Measurements from ENCODE around the gene PLCL2.
A peak's percentile ranks its signal among the peaks of the same experiment; 100 is the strongest.

The PLCL2 gene

DNA sequence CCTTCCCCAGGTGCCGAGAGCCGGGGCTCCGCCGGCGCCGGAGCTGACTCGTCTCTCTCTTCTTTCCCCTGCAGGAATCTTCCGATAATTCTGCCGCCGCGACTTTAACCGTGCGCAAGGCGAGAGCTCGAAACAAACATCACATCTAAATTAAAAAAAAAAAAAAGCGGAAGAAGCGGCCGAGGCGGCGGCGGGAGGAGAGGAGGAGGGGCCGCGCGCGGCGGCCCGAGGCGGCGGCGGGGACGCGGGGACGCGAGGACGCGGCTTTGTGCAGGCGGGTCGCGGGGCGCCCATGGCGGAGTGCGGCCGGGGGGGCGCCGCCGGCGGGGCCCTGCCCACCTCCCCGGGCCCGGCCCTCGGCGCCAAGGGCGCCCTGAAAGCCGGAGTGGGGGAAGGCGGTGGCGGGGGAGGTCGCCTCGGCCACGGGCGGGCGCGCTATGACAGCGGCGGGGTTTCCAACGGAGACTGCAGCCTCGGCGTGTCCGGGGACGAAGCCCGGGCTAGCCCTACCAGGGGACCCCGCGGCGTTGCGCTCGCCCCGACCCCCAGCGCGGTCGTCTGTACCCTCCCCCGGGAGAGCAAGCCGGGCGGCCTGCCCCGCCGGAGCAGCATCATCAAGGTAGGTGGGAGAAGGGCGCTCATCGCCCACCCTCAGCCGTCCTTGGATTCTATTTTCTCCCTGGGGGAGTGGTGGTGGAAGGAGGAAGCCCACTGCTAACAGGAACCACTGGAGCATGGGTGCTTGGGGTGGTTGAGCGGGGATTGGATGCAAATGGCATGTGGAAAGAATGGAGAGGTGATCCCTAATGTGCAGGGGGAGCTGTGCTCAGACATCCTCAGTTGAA, at the start of gene PLCL2:
Gene PLCL2, plus strand, starts transcription at position 208 of the 845 bp plus-strand sequence. Its CDS starts 85 bp downstream, at position 293.
- peak; percentile 70 for DNase-seq

DNA sequence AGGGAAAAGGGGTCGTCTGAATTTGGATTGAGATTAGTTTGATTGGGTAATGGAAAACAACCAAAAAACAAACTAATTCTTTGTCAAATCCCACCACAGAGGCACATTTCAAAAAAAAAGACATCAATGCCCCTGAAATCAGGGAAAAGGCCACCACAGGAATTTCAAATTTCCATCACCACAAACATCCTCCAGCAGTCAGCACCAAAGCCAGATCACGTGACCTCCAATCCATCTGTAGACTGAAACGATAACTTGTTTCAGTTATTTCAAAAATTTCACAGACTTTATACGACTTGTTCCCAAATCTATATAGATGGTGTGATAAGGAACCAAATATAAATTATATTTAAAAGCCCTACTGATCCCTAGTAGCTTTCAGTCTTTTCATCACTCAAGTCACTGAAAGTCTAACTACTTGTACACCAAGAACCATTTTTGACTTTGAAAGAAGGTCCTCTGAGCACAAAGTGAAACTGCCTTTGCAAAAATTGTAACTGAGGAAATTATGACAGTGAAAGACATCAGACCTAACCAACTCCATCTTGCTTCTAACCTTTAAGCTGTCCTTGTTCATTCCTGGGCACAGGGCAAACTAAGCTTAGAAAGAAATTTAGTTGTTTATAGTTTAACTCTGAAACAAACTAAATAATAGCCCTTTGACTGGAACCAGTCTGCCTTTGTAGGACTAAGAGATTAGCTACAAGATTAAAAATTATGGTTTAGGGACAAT, 48.1 kb upstream of the PLCL2 start:
- DNase-seq: no peak

DNA sequence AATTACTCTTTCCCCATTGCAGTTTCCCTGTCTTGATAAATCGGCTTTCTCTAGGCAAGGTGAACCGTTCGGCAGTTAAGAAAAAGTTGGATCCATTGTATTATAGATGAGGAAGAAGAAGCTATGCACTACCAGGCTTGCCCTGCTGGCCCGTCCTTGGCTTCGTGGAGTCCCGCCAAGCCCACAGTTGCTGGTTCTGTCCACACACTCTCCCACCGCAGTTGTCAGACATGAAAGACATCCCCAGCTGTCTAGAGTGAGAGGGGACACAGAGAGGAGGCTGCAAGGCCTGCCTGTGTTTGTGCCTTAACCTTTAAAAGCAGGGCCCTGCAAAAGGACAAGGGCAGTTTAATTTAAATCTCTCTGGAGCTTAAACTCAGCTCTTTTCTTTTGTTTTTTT, 47.2 kb upstream of the PLCL2 start:
- no peak for DNase-seq

DNA sequence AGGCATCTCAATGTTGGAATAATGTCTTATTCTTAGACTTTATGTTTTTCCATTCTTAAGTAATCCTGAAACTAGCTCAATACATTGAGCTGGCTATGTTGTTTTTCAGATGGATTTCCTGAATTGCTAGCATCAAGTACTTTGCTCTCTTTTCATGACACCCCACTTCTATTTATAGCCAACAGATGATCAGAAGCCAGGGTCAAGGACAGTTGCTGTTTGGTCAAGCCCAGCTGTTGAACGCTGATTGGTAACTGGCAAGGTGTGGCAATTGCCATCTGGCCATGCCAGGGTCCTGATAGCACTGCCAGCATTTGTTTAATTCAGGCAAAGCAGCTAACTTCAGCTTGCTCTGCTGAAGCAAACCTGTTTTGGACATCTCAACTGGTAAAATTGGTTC, 46.2 kb upstream of the PLCL2 start:
- DNase-seq: no peak

DNA sequence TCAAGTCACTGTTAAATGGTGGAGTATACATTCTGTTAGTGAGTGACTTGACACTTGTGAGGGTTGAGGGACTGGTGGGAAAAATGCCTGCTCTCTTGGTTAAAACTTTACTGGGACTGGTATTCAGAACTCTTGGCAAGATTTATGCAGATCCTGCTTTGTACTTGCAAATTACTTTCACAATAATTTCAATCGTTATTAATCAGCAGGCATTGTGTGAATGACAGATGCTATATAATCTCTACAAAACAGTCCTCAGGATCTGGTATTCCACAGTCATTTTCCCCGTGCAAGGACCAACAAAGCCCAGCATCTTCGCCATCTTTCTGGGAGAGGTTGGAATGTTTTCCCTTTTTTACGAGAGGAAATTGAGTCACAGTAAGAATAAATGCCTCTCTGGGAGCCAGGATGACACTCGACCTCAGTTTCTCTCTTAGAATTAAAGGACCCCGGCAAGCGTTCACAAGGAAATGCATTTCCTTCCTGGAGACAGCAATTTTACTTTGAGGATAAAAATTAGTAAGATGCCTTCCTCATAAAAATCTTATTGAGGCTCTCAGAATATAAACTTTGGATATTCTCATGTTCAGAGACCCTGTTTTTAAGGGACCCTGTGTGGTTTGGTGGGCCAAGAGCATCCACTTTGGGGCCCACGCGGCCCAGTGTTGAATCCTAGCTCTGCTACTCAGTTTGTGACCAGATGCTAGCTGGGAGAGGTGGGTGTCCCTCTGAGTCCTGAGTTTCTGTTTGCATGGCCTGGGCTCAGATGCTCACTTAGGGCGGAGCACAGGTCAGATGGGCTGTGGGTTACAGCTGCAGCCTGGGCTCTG, 45.3 kb upstream of the PLCL2 start:
- no peak for DNase-seq

DNA sequence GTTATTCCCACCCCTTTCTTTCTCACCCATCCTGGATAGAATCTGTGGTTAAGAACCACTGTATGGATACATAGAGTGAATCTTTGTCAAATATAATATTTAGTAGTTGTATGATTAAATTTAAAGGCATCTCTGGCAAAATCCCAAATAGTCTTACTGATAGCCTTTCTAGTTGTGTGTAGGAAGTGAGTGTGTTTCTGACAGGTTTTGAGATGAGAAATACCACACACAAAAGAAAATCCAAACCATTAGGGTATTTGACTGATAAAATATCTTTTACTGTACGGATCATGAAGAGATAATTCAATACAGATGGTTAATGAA, 44.7 kb upstream of the PLCL2 start:
- DNase-seq: no peak

DNA sequence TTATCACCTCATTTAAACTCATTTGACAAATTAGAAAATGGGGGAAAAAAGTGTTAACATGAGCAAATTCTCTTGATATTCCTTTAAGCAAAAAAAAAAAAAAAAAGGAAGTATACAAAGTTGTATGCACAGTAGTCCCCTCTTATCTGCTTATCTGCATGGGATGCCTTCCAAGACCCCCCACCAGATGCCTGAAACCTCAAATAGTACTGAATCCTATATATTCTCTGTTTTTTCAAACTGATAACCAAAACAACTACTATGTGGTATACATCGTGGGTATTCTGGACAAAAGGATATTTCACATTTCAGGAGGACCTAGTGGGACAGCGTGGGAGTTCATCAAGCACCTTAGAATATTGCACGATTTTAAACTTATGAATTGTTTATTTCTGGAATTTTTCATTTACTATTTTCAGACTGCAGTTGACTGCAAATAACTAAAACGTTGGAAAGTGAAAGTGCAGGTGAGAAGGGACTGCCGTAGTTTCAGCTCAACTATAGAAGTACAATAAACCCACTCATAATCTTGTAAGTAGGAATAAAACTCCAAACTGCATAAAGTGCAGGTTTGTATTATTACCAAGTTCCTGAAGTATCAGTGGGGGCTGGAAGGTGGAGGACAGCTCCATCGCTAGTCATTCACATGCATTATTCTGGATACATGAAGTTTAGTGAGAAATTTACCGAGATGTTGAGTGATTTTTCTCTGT, 43.6 kb upstream of the PLCL2 start:
- DNase-seq: no peak

DNA sequence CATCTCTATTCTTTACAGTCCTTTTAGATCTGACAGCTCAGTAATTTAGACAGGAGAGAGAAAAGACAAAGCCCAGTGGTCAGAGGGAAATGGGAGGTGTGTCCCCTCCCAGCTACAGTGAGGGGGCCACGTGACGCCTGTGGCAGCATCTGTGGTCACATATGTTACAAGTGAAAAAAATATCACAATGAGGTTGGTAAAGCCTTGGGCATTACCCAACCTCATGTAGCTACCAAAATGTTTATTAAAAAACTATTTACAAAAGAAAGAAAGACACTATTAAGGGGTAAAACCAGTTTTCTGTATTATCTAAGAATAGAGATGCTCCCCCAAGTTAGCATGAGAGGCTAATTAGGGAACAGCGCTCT, 42.9 kb upstream of the PLCL2 start:
- DNase-seq: peak; percentile 23

DNA sequence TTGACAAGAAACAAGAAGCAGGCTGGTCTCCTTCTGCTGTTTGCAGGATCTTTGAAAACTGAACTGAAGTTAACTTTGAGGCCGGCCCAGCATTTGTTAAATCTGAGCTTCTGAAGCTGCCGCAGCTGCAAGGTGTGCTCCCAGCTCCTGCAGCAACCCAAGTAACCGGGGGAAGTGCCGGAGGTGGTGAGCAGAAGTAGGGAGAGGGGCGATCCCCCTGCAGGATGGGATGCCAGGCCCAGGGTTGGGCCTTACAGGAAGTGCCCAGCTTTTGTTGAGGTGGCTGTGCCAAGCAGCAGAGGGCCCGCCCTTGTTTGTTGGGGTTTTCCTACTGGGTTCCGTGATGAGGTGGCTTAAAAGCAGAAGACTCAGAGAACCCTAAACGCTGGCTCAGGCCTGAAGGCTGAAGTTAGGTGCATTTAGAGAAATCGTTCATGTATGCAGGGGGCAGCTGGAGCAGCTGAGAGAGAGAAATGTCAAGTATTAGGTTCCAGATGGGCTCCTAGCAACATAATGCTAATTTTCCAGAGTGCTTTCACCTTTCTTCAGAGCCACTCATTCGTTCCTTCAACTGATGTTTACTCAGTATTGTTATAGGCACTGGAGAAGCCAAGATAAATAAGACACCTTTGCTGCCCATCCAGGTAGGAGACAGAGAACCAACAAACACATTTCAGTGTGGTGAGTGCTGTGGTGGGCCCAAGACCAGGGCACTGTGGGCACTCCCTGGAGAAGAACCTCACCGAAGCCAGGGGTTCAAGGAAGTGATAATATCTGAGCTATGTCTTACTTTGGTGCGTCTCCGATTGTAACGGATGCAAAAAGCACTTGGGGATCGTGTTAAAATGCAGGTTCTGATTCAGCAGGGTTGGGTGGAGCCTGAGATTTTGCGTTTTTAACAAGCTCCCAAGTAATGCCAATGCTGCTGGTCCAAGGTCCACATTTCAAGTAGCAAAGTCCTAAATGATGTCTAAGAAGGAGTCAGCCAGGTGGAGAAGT, 42.2 kb upstream of the PLCL2 start:
- peak; percentile 75 for DNase-seq

DNA sequence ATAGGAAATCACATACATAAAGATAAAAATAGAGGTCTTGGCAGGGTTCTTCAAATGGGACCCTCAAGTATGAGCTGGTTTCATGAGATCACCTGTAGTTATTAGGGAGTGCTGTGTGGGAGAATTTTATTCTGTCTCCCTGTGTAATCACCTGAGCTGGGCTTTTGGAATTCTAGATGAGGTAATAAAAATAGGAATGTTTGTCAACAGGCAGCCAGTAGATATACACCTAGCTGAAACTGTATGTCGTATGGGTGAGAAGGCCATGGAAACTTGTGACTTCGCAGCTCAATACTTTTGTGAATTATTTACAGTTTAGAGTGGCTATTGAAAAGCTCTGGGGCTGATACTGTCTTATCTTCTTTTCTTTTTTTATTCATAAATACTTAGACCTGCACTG, 40.5 kb upstream of the PLCL2 start:
- no peak for DNase-seq

DNA sequence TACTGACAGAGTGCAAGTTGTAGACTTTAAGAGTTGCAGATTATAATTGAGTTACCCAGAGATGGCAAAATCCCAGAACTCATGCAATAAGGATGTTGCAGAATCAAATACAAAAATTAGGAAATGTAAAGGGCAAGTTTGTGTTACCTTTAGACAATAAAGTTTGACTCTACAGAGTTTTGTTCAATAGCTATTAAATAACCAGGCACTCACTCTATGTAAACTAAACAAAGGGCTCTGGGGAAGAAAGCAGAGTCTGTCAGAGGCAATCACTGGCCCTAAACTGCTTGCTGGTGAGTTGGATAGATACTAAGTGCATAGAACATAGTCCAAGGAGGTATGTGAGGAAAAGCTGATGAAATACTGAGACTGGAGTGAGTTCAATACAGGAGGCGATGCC, 40.0 kb upstream of the PLCL2 start:
- DNase-seq: no peak

DNA sequence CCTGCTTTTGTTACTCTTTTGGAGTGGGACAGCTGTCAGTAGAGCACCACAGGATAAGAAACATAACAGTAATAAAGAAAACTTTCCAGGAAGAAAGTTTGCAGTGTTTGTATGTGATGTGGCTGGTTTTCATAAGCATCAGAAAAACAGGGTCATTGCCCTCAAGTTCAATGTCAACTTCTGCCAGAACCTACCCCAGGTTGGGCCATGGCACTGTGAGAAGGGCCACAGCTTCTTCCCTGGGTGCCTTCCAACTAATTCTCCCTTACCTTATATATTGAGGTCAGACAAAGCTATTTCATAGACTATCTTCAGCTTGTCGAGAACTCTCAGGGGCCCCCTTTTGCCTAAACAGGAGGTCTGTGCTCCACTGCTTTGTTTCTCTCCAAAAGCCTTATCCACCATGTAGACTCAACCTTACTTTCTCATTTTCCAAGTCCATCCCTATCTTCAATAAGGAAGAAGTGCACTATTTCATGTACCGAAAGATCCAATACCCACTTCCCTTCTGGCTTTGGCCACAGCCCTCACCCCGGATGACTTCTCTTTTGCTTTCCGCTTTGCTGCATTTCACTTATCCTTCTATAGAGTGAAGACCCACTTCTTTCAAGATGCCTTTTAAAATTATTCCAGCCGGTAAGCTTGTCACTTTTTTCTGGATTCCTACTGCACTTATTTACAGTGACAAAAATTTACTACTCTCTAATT, 38.2 kb upstream of the PLCL2 start:
- no peak for DNase-seq

DNA sequence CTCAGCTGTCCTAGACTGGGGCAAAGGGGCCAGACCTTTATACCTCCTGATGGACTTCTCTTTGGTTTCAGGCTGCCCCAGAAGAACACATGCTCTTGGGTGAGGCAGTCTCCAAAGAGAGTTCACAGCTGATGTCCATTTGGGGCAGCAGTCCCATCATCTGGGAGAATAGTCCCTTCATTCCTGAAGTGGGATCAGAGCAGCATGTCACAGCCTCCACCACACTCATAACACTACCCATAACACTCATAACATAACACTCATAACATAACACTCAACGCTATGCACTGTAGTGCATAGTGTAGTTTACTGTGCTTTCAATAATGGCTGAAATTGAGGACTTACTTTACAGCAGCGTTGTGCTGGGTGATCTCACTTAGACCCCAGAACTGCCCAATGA, 36.7 kb upstream of the PLCL2 start:
- no peak for DNase-seq

DNA sequence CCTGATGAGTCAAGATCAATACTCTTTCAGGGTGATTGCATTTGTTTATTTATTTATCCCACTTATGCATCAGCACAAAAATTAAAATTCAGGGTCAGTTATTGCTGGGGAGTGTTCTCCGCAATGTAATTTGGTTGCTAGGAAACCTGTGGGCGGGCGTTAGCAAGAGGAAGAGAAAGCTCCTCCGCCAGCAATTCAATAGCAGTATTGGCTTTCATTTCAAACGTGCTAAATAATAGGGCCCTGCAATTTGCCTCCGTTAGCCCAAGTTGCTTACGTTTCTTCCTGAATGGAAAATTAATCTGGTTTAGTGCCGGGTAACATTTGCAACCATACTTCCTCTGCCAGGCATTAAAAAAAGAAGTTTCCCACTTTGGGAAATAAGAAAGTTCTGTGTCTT, 35.5 kb upstream of the PLCL2 start:
- peak; percentile 76 for DNase-seq

DNA sequence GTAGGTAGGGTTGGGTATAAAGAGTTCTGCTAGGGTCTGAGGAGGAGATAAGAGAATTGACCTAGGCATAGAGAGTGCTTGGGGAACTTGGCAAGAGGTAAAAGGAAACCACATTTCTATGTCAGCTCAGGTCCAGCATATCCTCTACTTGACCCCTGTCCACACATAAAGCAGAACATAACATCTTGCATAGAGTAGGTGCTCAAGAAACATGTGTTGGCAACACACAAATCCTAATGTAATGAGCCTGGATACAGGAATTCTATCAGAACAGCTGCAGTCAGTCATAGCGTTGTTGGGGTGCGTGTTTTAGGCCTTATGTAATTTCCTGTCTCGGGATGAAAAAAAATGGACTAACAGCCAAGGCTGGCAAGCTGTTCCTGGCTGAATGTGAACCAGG, 35.0 kb upstream of the PLCL2 start:
- no peak for DNase-seq

DNA sequence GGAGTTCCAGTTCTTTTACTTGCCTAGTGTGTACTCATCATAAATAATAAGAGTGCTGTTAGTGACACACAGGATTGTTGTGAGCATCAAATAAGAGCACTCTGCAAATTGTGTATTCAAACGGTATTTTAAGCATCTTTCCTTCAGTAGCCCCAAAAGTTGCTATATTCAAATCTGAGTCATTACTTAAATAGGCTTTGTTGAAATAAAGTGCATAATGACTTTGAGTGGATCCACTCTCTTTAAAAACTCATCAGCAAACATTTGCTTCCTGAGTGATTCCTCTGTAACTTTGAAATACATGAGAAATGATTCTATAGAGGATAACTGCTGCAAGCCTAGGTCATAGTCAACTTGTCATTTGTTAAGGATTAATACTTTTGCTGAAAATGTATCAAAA, 29.3 kb upstream of the PLCL2 start:
- no peak for DNase-seq

DNA sequence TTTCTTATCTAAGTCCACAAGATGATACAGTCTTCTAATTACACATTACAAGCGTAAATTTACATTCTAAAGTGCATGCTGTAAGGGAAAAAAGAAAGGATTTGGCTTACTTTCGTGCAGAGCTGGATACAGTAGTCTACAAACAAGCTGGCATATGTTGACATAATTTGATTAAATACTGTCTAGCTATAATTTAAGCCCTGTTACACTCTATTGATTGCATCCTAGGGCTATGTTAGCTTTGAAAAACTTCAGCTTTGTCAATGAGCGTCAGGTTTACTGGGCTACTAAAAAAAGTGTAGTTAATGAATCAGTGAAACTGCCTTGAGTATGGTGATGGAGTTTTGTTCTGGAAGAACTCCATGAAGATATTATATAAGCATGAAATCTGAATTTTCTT, 24.5 kb upstream of the PLCL2 start:
- DNase-seq: no peak

DNA sequence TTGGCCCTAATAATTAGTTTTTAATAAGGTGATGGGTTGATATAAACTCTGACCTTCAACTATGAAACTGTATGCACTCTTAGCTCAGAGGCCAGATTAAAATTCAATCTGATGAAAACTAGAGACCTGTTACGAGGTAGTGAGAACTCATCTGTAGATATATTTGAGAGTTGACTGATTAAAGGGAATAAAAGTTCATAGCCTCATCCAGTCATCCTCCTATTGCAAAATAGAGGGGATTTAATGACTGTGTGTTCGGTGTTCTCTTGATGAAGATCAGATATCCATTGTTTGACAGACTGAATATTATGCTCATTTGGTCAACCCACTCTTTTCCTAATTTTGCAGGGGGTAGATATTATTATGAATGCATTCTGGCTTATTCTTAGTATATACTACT, 23.3 kb upstream of the PLCL2 start:
- no peak for DNase-seq

DNA sequence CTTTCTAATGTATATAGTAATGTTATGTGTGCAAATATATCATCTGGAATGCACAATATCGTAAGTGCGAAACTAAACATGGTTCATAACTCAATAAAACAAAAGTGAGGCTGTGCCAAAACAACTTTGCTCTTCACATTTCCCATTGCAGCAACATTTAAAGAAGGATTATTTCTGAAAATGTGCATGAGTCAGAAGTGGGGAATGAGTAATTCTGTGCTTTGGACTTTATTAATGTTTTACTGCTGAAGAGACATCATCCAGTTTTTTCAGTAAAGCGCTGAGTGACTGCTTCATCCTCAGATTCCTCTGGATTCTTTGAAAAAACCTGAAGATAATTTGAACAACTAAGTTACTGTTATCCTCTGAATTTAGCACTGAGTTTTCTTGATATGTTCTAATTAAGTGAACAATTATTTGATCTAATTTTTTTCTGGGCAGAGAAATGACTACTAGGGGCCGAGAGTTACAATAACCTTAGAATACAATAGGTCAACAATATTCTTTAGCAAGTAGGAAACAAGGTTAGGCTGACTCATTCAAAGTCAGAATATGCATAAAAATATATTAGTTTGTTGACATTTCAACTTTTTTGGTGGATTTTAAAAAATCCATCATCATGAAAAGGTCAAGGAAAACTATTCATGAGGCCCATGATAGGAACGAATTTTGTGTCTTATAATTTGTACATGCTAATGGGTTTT, 20.0 kb upstream of the PLCL2 start:
- no peak for DNase-seq

DNA sequence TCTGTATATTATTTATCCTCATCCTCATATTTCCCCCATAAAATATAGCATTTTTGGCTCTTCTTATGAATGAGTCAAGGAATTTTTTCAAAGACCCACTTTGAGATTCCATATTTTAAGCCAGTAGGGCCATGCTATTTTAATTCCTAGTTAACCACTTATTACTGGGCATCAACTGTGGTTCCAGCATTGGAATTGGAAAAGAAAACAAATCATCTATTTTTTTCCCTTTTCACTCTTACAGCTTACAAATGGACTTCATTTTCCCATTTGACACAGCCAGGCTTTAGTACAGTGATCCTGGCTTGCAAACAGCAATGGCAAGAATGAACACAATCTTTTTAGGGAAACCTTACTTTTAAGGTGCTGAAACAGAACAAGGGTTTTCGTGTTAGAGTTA, 19.4 kb upstream of the PLCL2 start:
- no peak for DNase-seq

DNA sequence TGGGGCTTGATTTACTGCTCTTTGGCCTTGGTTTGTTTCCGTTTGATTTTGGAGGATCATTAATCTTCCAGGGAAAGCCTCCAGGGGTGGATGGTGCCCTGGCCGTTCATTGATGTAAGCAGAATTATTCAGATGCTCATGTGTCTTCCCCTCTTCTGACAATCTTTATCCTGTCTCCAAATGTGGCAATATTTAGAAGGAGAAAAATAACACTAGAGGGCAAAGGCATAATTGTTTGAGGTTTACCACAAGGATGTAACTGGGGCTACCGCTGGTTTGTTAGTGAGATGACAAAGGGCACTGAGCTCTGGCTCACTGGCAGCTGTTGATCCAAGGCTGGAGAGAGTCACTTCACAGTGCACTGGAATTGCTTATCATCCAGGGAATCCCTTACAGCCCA, 18.2 kb upstream of the PLCL2 start:
- no peak for DNase-seq

Measured in stimulated activated CD4-positive, alpha-beta T cell treated with anti-CD3 and anti-CD28 coated beads, Interleukin-4, amount 100 ng/mL, for 24 hours (primary cell).